HCT116 (cell line): ENCODE data around the gene IFT88. TPM values are rescaled to one million over a fixed set of nuclear protein-coding genes. Genes with fewer than 3 reads are reported as not detected.

Experiments used
- ATAC-seq: fragments of 200-7000 bp; cut with Tn5 transposase; 2 replicates; pipeline ENCODE4 v1.9.1; 2020; ENCODE audit warnings: mild to moderate bottlenecking, moderate library complexity
- BruUV-seq: library from RNA; stranded (reverse); fragments of 400-500 nt; replicated peaks from 2 replicates; lab custom pipeline; 2021; lab: Mats Ljungman, UMichigan
- CTCF ChIA-PET: fragments of 300-600 bp; sonication (Branson Sonifier 250); formaldehyde crosslinking; loops from one replicate; lab custom pipeline; 2021; ENCODE audit warnings: antibody characterized with exemption; lab: Charles Lee
- POLR2A ChIA-PET: fragments of 300-600, 350-600 bp; sonication (Branson Sonifier 250); formaldehyde crosslinking; loops from one replicate; lab custom pipeline; 2021; ENCODE audit warnings: antibody characterized with exemption; lab: Charles Lee
- RAD21 ChIA-PET, 2 experiments: fragments of 300-600 bp; sonication (Branson Sonifier 250); formaldehyde crosslinking; loops; one replicate each; lab custom pipeline; 2023; ENCODE audit warnings: low total read pairs in 2 of 2; ENCODE audit not compliant: uncharacterized antibody in 2 of 2, unreplicated experiment in 2 of 2, low non-redundant PET in 1 of 2; lab: Charles Lee
- DNase-seq: peaks from one replicate; pipeline ENCODE4 v3.0.0-alpha.2; 2010; ENCODE audit warnings: low read depth, low spot score
- H2AFZ ChIP-seq: fragments of 200-600 bp; shearing (Covaris generic), sonication (generic); 2 replicates; pipeline ENCODE4 v1.6.1; 2017; ENCODE audit warnings: low read depth, mixed run types, mixed read lengths, antibody characterized with exemption, low read length; ENCODE audit not compliant: poor library complexity, severe bottlenecking
- H3K27ac ChIP-seq: 2 replicates; pipeline ENCODE4 v1.5.1; 2012; ENCODE audit warnings: low read depth, low read length
- H3K27me3 ChIP-seq: fragments of 200-600 bp; sonication (generic); 2 replicates; pipeline ENCODE4 v1.6.1; 2016; ENCODE audit warnings: mixed run types, low read length, mixed read lengths; ENCODE audit not compliant: insufficient read depth
- H3K36me3 ChIP-seq, 2 experiments: fragments of 200-500 bp in 1 of 2; fragments of 200-600 bp in 1 of 2; sonication (Bioruptor generic) in 1 of 2; sonication (generic) in 1 of 2; 2 replicates each; pipeline versions ENCODE4 v1.5.1 to v1.6.1; 2014 to 2016; ENCODE audit warnings: low read length in 2 of 2, inconsistent platforms in 1 of 2, mixed read lengths in 1 of 2, mixed run types in 1 of 2; ENCODE audit not compliant: insufficient read depth in 2 of 2, control insufficient read depth in 1 of 2
- H3K4me1 ChIP-seq, 2 experiments: fragments of 200-600 bp in 1 of 2; sonication (generic) in 1 of 2; 2 replicates each; pipeline versions ENCODE4 v1.5.1 to v1.6.1; 2012 to 2017; ENCODE audit warnings: low read length in 2 of 2, inconsistent platforms in 1 of 2, mild to moderate bottlenecking in 1 of 2, mixed read lengths in 1 of 2, mixed run types in 1 of 2, moderate library complexity in 1 of 2; ENCODE audit not compliant: insufficient read depth in 2 of 2, control insufficient read depth in 1 of 2
- H3K4me2 ChIP-seq: fragments of 200-600 bp; sonication (generic); 2 replicates; pipeline ENCODE4 v1.6.1; 2017; ENCODE audit warnings: mixed run types, low read length, mixed read lengths
- H3K4me3 ChIP-seq, 2 experiments: fragments of 200-600 bp in 1 of 2; sonication (generic) in 1 of 2; replicated peaks in 1 of 2; 2 replicates each; pipeline ENCODE4 v1.5.1; 2011 to 2016; ENCODE audit warnings: low read length in 2 of 2, control low read depth in 1 of 2, low read depth in 1 of 2, mild to moderate bottlenecking in 1 of 2, mixed read lengths in 1 of 2, mixed run types in 1 of 2
- H3K79me2 ChIP-seq: fragments of 200-600 bp; sonication (generic); 2 replicates; pipeline ENCODE4 v1.6.1; 2017; ENCODE audit warnings: mild to moderate bottlenecking, mixed run types, low read length, moderate library complexity, mixed read lengths; ENCODE audit not compliant: insufficient read depth
- H3K9ac ChIP-seq: fragments of 200-600 bp; sonication (generic); 2 replicates; pipeline ENCODE4 v1.6.1; 2016; ENCODE audit warnings: low read length, mixed read lengths
- H3K9me2 ChIP-seq: fragments of 200-600 bp; sonication (generic), shearing (Covaris generic); 2 replicates; pipeline ENCODE4 v1.6.1; 2017; ENCODE audit warnings: mixed run types, mild to moderate bottlenecking, moderate library complexity; ENCODE audit not compliant: insufficient read depth
- H3K9me3 ChIP-seq, 2 experiments: fragments of 200-500 bp in 1 of 2; fragments of 200-600 bp in 1 of 2; sonication (Bioruptor generic) in 1 of 2; sonication (generic) in 1 of 2; 2 replicates each; pipeline ENCODE4 v1.6.1; 2014 to 2017; ENCODE audit warnings: low read length in 2 of 2, mixed read lengths in 2 of 2, inconsistent platforms in 1 of 2, low read depth in 1 of 2, mild to moderate bottlenecking in 1 of 2, mixed run types in 1 of 2, moderate library complexity in 1 of 2; ENCODE audit not compliant: control insufficient read depth in 1 of 2, insufficient read depth in 1 of 2
- H4K20me1 ChIP-seq: fragments of 200-600 bp; sonication (generic), shearing (Covaris generic); 2 replicates; pipeline ENCODE4 v1.6.1; 2017; ENCODE audit warnings: mixed run types, mild to moderate bottlenecking, moderate library complexity; ENCODE audit not compliant: insufficient read depth
- CEBPB ChIP-seq: IDR thresholded peaks from 2 replicates; pipeline ENCODE4 v1.6.1; 2012; ENCODE audit warnings: low read depth
- FOSL1 ChIP-seq: IDR thresholded peaks from 2 replicates; pipeline ENCODE4 v1.6.1; 2012; ENCODE audit warnings: low read depth
- RAD21 ChIP-seq: IDR thresholded peaks from 2 replicates; pipeline ENCODE4 v1.6.1; 2012; ENCODE audit warnings: low read depth, mild to moderate bottlenecking
- intact Hi-C: fragments of 100-400 bp; cut with micrococcal nuclease; formaldehyde crosslinking; loops from 2 replicates; pipeline ENCODE4 v1.10.0; 2022
- total RNA-seq: library from RNA; stranded (reverse); gene quantifications from one replicate; pipeline ENCODE4 v1.2.1, GENCODE V29; 2021; ENCODE audit not compliant: unreplicated experiment
- TF ChIP-seq, protein P1 (sequence below), 3 experiments: fragments of 200-600 bp in 1 of 3; sonication (generic) in 1 of 3; IDR thresholded peaks in 2 of 3; conservative IDR thresholded peaks in 1 of 3; 2 replicates each; pipeline ENCODE4 v1.5.1; 2012 to 2017; ENCODE audit warnings: low read depth in 2 of 3, low read length in 2 of 3, antibody characterized with exemption in 1 of 3, borderline replicate concordance in 1 of 3, control low read depth in 1 of 3, mild to moderate bottlenecking in 1 of 3, mixed read lengths in 1 of 3, mixed run types in 1 of 3, moderate library complexity in 1 of 3; ENCODE audit not compliant: insufficient read depth in 1 of 3
- TF ChIP-seq, protein P2 (sequence below): IDR thresholded peaks from 2 replicates; pipeline ENCODE4 v1.6.1; 2012; ENCODE audit warnings: low read depth

The IFT88 gene
- total RNA-seq, 1 experiment from 2014 or later, result 13.1 TPM

DNA sequence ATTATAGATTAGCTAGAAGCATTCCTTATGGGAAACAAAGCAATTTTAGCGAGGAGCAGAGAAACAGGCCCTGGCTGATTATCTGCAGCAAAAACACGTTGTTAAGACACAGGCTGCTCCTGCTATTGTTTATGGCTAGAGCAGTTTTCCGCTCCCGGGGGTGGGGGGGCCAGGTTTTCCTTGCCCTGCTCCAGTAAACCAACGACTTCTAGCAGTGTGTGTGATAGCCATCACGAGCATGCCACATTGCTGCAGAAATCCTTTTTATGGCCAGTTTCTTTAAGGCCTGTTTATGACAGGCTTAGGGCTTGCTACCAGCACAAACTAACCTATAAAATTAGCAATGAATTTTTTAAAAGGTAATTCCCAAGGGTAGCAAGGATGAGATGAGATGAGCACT lies 118.1 kb downstream of the IFT88 start (continued):
- TF ChIP-seq, protein P1, sequence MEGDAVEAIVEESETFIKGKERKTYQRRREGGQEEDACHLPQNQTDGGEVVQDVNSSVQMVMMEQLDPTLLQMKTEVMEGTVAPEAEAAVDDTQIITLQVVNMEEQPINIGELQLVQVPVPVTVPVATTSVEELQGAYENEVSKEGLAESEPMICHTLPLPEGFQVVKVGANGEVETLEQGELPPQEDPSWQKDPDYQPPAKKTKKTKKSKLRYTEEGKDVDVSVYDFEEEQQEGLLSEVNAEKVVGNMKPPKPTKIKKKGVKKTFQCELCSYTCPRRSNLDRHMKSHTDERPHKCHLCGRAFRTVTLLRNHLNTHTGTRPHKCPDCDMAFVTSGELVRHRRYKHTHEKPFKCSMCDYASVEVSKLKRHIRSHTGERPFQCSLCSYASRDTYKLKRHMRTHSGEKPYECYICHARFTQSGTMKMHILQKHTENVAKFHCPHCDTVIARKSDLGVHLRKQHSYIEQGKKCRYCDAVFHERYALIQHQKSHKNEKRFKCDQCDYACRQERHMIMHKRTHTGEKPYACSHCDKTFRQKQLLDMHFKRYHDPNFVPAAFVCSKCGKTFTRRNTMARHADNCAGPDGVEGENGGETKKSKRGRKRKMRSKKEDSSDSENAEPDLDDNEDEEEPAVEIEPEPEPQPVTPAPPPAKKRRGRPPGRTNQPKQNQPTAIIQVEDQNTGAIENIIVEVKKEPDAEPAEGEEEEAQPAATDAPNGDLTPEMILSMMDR (IDR thresholded peaks at IDR 0.05 in 2 of 3, conservative IDR thresholded peaks at IDR 0.05 in 1 of 3; ENCODE audit: borderline replicate concordance in 1 of 3, insufficient read depth in 1 of 3, low read depth in 2 of 3, low read length in 2 of 3), result no peak
- TF ChIP-seq, all 23 proteins: peak for 0

DNA sequence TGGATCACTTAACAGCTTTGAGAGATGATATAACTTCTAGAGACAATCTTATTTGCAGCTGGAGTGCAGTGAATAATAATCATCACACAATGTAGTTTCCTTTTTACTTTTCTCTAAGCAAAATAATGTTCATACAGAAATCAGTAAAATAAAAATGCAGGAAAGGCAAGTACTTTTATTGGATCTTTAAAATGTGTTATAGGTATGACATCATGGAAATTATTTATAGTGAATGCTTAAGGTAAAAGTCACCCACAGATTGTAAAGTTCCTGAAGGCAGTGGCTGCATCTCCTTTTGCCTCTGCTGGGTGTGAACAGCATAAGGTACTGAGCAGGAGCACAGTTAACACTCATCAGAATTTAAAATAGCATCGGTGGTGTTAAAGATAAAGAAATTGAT lies 119.2 kb downstream of the IFT88 start:
- H3K27ac ChIP-seq, result no peak overlapping the region
- H3K4me1 ChIP-seq, result no peaks in the 10 kb centered on the region
- H3K9ac ChIP-seq, result no peak overlapping the region
- ATAC-seq, result no peak
- H3K27me3 ChIP-seq, result no peaks in the 10 kb centered on the region
- POLR2A ChIA-PET, result no interaction called here
- no peak overlapping the region for H3K4me2 ChIP-seq
- H4K20me1 ChIP-seq, result no peaks in the 10 kb centered on the region
- no peaks in the 10 kb centered on the region for H3K9me3 ChIP-seq
- H3K79me2 ChIP-seq, result no peaks in the 10 kb centered on the region
- no peaks in the 10 kb centered on the region for H3K9me2 ChIP-seq
- BruUV-seq, result no TSS peak
- DNase-seq, result no peak
- intact Hi-C loops, result no loop called here
- no peak for TF ChIP-seq FOSL1
- CTCF ChIA-PET, result no interaction called here
- no peaks in the 10 kb centered on the region; a peak in 1 of 4 replicates for H3K36me3 ChIP-seq
- no peak overlapping the region for H3K4me3 ChIP-seq
- no peak overlapping the region for H2AFZ ChIP-seq
- RAD21 ChIA-PET, result no interaction called here

DNA sequence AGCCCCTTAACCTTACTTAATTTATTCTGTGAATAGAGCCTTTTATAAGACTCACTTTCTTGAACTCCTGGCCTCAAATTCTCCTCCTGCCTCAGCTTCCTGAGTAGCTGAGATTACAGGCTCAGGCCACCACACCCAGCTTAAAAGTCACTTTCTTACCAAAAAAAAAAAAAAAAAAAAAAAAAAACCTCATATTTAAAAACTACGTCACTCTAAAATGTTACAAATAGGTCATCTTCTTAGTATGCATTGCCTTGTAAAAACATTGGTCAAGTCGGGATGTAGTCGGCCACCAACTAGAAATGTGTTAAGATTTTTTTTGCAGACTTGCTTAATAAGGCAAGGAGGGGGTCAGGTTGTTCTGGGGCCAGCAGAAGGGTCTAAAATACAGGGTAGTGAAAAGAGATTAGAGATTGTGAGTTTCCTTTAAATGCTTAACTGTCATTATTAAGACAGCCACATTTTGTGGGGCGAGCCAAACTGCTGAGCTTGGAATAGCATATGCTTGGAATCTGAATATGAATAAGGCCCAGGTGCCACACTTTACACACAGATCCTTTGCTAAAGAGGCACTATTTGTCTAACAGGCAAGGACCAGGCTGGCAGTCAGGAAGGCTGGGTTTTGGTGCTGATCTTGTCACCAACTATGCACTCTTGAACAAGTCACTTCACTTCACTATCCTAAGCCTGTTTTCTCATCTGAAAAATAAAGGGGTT lies 120.1 kb downstream of the IFT88 start:
- H4K20me1 ChIP-seq, result no peaks in the 10 kb centered on the region
- ATAC-seq (no peak), DNase-seq (no peak)
- H3K4me1 ChIP-seq, result no peaks in the 10 kb centered on the region
- no peak overlapping the region for H3K9ac ChIP-seq
- ChIA-PET RAD21 (no interaction called here), POLR2A (no interaction called here), CTCF (no interaction called here)
- H2AFZ ChIP-seq, result no peak overlapping the region
- no peaks in the 10 kb centered on the region for H3K27me3 ChIP-seq
- BruUV-seq, result no TSS peak
- H3K4me3 ChIP-seq, result no peak overlapping the region
- no peak overlapping the region for H3K4me2 ChIP-seq
- H3K27ac ChIP-seq, result no peak overlapping the region
- H3K9me2 ChIP-seq, result no peaks in the 10 kb centered on the region
- no peaks in the 10 kb centered on the region for H3K9me3 ChIP-seq
- H3K79me2 ChIP-seq, result no peaks in the 10 kb centered on the region
- TF ChIP-seq CEBPB (no peak), RAD21 (no peak)
- TF ChIP-seq, protein P2, sequence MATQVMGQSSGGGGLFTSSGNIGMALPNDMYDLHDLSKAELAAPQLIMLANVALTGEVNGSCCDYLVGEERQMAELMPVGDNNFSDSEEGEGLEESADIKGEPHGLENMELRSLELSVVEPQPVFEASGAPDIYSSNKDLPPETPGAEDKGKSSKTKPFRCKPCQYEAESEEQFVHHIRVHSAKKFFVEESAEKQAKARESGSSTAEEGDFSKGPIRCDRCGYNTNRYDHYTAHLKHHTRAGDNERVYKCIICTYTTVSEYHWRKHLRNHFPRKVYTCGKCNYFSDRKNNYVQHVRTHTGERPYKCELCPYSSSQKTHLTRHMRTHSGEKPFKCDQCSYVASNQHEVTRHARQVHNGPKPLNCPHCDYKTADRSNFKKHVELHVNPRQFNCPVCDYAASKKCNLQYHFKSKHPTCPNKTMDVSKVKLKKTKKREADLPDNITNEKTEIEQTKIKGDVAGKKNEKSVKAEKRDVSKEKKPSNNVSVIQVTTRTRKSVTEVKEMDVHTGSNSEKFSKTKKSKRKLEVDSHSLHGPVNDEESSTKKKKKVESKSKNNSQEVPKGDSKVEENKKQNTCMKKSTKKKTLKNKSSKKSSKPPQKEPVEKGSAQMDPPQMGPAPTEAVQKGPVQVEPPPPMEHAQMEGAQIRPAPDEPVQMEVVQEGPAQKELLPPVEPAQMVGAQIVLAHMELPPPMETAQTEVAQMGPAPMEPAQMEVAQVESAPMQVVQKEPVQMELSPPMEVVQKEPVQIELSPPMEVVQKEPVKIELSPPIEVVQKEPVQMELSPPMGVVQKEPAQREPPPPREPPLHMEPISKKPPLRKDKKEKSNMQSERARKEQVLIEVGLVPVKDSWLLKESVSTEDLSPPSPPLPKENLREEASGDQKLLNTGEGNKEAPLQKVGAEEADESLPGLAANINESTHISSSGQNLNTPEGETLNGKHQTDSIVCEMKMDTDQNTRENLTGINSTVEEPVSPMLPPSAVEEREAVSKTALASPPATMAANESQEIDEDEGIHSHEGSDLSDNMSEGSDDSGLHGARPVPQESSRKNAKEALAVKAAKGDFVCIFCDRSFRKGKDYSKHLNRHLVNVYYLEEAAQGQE, result no peak
- intact Hi-C loops, result no loop called here
- H3K36me3 ChIP-seq, result no peaks in the 10 kb centered on the region; a peak in 1 of 4 replicates
